ENCODE measurements around the gene HOXC10.

HOXC10 gene

DNA sequence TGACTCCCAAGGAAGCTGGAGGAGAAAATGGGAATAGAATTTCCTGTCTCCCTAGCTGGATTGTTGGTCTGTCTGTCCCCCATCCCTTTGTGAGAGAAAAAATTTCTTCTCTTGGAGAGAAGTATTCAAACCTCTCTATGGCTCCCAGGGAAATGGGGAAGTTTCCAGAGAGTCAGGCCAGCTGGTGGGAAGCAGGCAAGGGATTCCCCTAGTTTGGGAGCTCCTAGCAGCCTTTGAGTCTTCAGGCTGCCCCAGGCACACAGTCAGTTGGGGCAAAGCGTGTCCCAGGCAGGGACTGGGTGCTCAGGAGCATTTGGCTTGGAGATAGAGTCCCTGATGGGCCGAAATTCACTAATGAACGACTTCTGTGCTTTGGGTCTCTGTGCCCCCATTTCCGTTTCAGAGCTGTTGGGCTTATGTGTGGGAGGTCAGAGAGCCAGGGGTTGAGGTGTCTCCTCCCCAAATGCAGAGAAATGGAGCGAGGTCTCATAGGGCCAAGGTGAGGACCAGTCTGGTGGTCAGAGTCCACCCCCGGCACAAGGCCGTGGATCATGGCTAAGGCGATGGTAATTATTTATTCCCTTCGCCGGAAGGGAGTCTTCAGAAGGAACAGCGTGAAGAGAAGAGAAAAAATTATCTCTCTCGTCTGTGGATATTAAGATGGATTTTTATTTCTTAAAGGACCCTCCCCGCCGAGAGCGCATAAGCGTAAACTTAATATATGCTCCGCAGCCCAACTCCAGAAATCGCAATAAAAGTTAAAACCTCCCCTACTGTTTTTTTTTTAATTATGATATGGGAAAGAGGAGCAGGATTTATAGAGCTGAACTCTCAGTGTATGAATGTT is 8.4 kb downstream of the HOXC10 start:
- Histone ChIP-seq H3K4me3 (replicated peaks; ENCODE audit: insufficient read depth, low read length) (no peak overlapping the region), H3K27me3 (ENCODE audit: insufficient read depth, poor library complexity, severe bottlenecking) (peaks cover 92% of the 10 kb centered on the region), H3K27ac (replicated peaks) (no peak overlapping the region)
- TF ChIP-seq GABPA (IDR thresholded peaks at IDR 0.05; ENCODE audit: low read depth) (no peak), SPI1 (IDR thresholded peaks at IDR 0.05; ENCODE audit: borderline replicate concordance, low read depth) (no peak), POLR2AphosphoS5 (IDR thresholded peaks at IDR 0.05; ENCODE audit: low read depth) (no peak)
- TF ChIP-seq, protein P1, sequence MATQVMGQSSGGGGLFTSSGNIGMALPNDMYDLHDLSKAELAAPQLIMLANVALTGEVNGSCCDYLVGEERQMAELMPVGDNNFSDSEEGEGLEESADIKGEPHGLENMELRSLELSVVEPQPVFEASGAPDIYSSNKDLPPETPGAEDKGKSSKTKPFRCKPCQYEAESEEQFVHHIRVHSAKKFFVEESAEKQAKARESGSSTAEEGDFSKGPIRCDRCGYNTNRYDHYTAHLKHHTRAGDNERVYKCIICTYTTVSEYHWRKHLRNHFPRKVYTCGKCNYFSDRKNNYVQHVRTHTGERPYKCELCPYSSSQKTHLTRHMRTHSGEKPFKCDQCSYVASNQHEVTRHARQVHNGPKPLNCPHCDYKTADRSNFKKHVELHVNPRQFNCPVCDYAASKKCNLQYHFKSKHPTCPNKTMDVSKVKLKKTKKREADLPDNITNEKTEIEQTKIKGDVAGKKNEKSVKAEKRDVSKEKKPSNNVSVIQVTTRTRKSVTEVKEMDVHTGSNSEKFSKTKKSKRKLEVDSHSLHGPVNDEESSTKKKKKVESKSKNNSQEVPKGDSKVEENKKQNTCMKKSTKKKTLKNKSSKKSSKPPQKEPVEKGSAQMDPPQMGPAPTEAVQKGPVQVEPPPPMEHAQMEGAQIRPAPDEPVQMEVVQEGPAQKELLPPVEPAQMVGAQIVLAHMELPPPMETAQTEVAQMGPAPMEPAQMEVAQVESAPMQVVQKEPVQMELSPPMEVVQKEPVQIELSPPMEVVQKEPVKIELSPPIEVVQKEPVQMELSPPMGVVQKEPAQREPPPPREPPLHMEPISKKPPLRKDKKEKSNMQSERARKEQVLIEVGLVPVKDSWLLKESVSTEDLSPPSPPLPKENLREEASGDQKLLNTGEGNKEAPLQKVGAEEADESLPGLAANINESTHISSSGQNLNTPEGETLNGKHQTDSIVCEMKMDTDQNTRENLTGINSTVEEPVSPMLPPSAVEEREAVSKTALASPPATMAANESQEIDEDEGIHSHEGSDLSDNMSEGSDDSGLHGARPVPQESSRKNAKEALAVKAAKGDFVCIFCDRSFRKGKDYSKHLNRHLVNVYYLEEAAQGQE (IDR thresholded peaks at IDR 0.05; ENCODE audit: insufficient replicate concordance, low read depth), result no peak
- TF ChIP-seq, protein P2, sequence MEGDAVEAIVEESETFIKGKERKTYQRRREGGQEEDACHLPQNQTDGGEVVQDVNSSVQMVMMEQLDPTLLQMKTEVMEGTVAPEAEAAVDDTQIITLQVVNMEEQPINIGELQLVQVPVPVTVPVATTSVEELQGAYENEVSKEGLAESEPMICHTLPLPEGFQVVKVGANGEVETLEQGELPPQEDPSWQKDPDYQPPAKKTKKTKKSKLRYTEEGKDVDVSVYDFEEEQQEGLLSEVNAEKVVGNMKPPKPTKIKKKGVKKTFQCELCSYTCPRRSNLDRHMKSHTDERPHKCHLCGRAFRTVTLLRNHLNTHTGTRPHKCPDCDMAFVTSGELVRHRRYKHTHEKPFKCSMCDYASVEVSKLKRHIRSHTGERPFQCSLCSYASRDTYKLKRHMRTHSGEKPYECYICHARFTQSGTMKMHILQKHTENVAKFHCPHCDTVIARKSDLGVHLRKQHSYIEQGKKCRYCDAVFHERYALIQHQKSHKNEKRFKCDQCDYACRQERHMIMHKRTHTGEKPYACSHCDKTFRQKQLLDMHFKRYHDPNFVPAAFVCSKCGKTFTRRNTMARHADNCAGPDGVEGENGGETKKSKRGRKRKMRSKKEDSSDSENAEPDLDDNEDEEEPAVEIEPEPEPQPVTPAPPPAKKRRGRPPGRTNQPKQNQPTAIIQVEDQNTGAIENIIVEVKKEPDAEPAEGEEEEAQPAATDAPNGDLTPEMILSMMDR (IDR thresholded peaks at IDR 0.05; ENCODE audit: insufficient read depth, low read length), result no peak
- DNase-seq (ENCODE audit: low read depth in 1 of 2, low spot score in 1 of 2), result no peak

DNA sequence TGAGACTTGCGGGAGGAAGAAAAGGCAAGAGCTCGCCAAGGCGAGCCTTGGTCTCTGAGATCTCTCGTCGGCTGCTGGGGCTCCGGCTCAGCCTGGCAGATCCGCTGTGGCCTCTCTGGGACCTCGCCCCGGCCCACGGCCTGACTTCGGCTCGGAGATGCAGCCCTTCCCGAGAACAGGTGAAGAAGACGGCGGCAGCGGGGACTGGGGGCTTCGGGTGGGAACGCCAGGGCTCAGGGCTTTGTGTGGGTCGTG is 9.0 kb downstream of the HOXC10 start:
- Histone ChIP-seq H3K27ac (replicated peaks) (no peak overlapping the region), H3K27me3 (ENCODE audit: insufficient read depth, poor library complexity, severe bottlenecking) (peaks cover 97% of the 10 kb centered on the region), H3K4me3 (replicated peaks; ENCODE audit: insufficient read depth, low read length) (no peak overlapping the region)
- no peak for TF ChIP-seq POLR2AphosphoS5 (IDR thresholded peaks at IDR 0.05; ENCODE audit: low read depth)
- TF ChIP-seq GABPA (IDR thresholded peaks at IDR 0.05; ENCODE audit: low read depth), result no peak
- no peak for TF ChIP-seq SPI1 (IDR thresholded peaks at IDR 0.05; ENCODE audit: borderline replicate concordance, low read depth)
- TF ChIP-seq, protein P2 (IDR thresholded peaks at IDR 0.05; ENCODE audit: insufficient read depth, low read length), result no peak
- TF ChIP-seq, protein P1 (IDR thresholded peaks at IDR 0.05; ENCODE audit: insufficient replicate concordance, low read depth), result no peak
- DNase-seq (ENCODE audit: low read depth in 1 of 2, low spot score in 1 of 2), result no peak

DNA sequence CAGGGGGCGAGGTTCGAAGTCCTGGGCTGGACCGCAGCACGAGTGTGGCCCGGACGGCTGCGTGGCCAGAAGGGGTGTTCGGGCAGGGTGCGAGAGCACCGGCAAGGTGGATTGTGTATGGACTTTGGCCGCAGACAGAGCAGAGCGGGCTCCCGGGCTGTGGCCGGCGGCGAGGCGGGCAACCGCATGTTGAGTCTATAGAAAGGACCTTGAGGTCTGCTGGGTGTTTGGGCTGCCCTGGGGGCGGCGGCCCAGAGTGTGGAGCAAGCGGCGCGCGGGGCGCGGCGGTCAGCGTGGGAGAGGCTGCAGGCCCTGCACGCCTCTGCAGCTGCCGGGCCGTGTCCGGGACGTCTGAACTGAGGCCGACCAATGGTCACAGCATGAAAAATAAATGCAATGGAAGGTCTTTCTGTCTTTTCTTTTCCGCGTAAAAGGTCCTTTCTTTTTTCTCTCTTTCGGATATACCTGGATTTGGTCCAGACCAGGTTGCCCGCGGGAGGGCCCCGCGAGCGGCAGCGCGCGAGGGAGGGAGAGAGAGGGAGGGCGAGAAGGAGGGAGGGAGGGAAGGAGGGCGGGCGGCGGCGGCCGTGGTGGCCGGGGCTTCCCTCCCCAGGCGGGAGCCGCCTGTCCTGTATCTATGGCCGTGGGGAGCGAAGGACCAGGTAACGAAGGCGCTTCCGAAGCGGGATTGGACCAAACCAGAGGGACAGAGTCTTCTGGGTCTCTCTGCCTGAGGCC is 9.5 kb downstream of the HOXC10 start:
- no peak for DNase-seq (ENCODE audit: low read depth in 1 of 2, low spot score in 1 of 2)
- TF ChIP-seq, protein P1 (IDR thresholded peaks at IDR 0.05; ENCODE audit: insufficient replicate concordance, low read depth), result no peak
- no peak for TF ChIP-seq SPI1 (IDR thresholded peaks at IDR 0.05; ENCODE audit: borderline replicate concordance, low read depth)
- no peak for TF ChIP-seq GABPA (IDR thresholded peaks at IDR 0.05; ENCODE audit: low read depth)
- TF ChIP-seq, protein P2 (IDR thresholded peaks at IDR 0.05; ENCODE audit: insufficient read depth, low read length), result no peak
- no peak for TF ChIP-seq POLR2AphosphoS5 (IDR thresholded peaks at IDR 0.05; ENCODE audit: low read depth)
- H3K4me3 ChIP-seq (replicated peaks; ENCODE audit: insufficient read depth, low read length), result no peak overlapping the region
- peaks cover 98% of the 10 kb centered on the region for H3K27me3 ChIP-seq (ENCODE audit: insufficient read depth, poor library complexity, severe bottlenecking)
- no peak overlapping the region for H3K27ac ChIP-seq (replicated peaks)
